ENCODE data around the gene EEF1E1.
A peak's percentile ranks its signal among the peaks of the same experiment; 100 is the strongest.

The EEF1E1 gene

GRCh38 chr6:8102122-8102958 lies at the start of gene EEF1E1:
Gene EEF1E1, minus strand, starts transcription at chr6:8102548. Its CDS starts 27 bp downstream, at chr6:8102521.
- peak; percentile 99 to 100 for DNase-seq (ENCODE audit: low read depth in 2 of 2)

DNA sequence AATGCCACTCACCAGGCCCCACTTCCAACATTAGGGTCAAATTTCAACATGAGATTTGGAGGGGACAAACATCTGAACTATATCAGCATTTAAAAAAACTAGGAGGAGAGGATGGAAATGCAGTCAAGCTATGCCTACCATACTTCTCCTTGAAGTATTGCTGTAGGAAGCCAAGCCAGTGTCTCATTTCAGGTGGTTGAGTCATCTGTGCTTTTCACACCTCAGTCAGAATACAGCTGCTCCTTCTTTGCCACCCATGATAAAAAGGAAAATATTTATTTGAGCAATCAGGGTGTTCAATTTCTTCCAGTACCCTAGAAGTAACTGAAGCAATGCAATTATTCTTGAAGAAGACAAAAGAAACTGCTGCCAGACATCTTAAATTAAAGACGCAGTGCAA lies 47.0 kb upstream of the EEF1E1 start:
- DNase-seq (ENCODE audit: low read depth in 2 of 2): no peak

- DNase-seq (ENCODE audit: low read depth in 2 of 2): no peak
Measured at GRCh38 chr6:8143945-8144344, 41.6 kb upstream of the EEF1E1 start.

DNA sequence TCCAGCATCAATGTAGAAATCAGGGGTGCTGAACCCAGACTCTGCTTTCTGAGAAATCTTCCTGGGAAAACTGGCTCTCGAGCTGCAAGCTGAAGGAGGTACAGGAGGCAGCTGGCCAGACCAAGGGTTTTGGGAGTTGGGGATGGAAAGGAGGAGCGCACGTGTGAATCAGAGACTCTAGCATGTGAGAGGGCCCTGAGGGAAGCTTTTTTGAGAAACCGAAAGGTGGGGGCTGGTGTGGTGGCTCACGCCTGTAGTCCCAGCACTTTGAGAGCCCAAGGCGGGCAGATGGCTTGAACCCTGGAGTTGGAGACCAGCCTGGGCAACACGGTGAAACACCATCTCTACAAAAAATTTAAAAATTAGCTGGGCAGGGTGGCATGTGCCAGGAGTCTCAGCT lies 37.1 kb upstream of the EEF1E1 start:
- DNase-seq (ENCODE audit: low read depth in 2 of 2): no peak

DNA sequence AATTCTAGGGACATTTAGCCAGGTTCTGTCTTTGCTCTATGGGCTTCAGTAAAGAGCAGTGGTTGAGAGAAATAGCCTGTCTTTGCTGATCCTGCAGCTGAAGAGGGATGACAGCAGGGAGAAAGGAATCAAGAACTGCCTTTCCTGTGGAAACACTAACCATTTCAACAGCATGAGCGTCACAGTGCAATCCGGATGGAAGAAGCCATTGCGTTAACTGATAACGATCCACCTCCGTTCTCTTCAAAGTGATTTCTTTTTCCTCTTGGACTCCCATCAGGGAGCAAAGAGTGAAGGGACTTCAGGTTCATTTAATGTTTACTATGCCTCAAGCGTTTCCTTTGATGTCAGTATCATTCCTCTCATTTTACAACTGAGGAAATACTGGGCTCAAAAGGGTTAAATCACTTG lies 35.2 kb upstream of the EEF1E1 start:
- no peak for DNase-seq (ENCODE audit: low read depth in 2 of 2)

GRCh38 chr6:8135276-8135675 lies 32.9 kb upstream of the EEF1E1 start:
- no peak for DNase-seq (ENCODE audit: low read depth in 2 of 2)

- DNase-seq (ENCODE audit: low read depth in 2 of 2): no peak
Measured at GRCh38 chr6:8132130-8132529, 29.8 kb upstream of the EEF1E1 start.

DNA sequence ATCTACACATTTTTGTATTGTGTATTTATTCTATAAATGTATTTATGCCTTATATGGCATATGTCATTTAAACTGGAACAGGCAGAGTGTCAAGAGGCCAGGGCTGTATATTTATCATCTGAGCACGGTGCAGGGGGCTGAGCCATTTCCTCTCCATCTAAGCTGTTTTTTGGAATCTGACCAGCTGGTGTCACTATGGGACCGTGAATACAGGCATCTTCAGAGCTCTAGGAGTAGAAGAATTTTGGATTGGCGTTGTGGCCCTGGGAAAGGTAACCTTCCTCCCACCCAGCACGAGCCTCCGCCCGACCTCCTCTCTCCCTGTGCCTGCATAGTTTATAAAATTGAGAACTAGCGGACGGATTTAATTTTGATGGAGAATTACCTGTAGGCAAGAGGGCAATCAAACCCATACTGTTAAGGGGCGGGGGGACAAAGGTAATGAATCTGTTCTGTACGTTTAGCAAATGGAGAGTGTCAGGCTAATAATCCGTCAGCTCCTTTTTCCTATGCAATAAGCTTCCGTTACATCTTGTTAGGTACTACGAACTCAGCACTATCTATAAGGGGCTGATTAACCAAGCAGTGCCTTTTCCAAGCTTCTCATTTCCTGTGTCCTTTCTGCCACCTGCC lies 29.0 kb upstream of the EEF1E1 start:
- no peak for DNase-seq (ENCODE audit: low read depth in 2 of 2)

DNA sequence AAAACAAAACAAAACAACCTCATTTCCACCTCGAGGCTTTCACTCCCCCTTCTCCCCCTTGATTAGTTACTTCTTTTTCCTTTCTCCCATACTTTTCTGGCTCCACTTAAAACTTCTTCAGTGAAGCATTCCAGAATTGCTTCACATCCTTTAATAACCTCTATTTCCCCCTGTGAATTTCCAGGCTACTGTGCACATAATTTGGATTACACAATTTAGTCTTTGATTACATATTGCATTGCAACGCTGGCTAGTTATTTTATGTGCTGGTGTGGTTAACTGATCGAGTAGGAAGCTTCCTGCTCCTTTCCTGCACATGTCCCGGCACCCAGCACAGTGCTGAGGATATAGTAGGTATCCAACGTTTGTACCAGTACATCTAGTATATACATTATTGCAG lies 28.1 kb upstream of the EEF1E1 start:
- DNase-seq (ENCODE audit: low read depth in 2 of 2): no peak

DNA sequence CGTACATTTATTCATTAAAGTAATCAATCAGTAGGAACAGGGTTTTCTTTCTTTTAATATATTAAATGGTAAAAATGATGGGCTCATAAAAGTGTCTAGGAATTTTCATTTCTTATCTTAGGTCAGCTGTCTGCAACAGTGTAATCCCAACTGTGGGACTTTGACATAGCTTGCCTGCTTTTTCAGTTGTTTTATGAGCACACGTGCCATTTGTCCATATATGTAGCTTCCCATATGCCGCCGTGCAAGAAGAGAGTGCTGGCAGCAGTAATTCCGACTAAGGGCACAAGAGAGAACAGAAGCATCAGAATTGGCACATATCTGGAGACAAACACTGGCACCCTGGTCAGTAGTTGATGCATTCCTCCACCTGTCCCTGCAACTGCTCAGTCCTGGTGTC lies 20.9 kb upstream of the EEF1E1 start:
- DNase-seq (ENCODE audit: low read depth in 2 of 2): no peak

- DNase-seq (ENCODE audit: low read depth in 2 of 2): no peak
Measured at GRCh38 chr6:8114956-8115355, 12.6 kb upstream of the EEF1E1 start.

- no peak for DNase-seq (ENCODE audit: low read depth in 2 of 2)
Measured at GRCh38 chr6:8113131-8113654, 10.8 kb upstream of the EEF1E1 start.

GRCh38 chr6:8110725-8111124 lies 8.4 kb upstream of the EEF1E1 start:
- no peak for DNase-seq (ENCODE audit: low read depth in 2 of 2)

DNA sequence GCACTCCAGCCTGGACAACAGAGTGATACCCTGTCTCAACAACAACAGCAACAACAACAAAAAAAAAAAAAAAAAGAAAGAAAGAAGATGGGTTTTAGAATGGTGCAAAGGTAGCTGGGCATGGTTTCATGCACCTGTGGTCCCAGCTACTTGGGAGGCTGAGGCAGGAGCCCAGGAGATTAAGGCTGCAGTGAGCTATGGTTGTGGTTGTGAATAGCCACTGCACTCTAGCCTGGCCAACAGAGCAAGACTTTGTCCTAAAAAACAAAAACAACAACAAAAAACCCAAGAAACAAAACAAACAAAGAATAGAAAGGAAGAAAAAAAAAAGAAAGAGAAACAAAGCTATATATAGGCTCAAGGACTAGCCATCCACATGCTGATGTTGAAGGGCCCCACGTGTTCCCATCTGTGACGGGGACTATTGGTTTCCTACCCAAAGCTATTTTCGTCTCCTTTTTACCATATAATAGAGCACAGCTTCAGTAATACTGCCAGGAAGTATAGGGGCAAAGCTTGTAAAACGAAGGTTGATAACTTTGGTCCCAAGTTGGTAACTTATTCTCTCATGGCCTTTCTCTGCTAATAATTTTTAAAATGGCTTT lies 7.9 kb upstream of the EEF1E1 start:
- no peak for DNase-seq (ENCODE audit: low read depth in 2 of 2)

DNA sequence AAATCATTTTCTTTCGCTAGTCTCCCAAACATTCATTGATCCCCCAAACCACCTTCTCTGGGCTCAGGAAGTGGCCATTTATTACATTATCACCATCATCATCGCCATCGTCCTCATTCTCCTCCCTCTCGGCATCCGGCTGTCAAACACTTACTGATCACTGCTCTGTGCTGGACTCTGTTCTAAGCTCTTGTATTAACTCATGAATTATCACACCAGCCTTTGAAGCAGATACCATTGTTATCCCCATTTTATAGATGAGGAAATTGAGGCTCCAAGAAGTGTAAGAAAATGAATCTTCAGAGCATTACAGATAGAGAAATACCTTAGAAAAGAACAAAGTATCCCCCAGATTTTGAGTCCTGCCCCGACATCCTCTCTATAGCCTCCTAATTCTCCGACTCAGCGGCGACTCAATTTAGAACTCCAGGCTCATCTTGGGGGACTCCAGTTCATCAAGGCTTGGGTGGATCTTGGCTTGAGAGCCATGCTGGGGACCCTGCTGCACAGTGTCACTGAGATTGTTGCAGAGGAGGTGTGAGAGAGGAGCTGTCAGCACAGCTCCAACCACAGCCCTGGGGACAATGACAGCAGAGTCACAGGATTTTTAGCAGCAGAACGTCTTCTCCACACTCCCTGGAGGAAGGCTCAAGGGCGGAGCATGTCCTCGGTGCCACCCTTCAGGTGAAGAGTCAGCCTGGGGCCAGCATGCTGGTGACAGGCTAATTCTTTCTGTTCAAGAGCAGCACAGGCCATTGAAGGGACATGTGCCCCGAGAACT lies 6.6 kb upstream of the EEF1E1 start:
- DNase-seq (ENCODE audit: low read depth in 2 of 2): no peak

GRCh38 chr6:8108031-8108660 lies 5.8 kb upstream of the EEF1E1 start:
- DNase-seq (ENCODE audit: low read depth in 2 of 2): no peak

DNA sequence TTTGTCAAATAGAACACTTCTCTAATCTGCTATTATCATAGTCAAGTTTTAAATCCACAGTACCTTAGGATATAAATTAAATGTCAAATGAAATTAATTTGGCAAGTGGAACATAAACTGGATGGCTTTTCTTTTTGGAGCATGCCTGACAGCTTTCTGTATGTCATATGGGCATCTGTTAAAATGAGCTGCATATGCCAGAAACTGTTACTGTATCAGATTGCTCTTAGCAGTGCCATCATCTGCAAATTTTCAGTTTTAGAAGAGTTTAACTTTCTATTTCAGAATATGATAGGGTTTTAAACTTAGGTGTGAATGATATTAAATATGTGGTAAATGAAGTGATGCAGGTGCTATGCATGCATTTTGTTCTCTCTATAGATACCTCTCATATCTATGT lies 3.4 kb upstream of the EEF1E1 start:
- no peak for DNase-seq (ENCODE audit: low read depth in 2 of 2)

GRCh38 chr6:8103726-8104125 lies 1.4 kb upstream of the EEF1E1 start:
- no peak for DNase-seq (ENCODE audit: low read depth in 2 of 2)

GRCh38 chr6:8100159-8100854 lies 2.0 kb downstream of the EEF1E1 start:
- no peak for DNase-seq (ENCODE audit: low read depth in 2 of 2)

- no peak for DNase-seq (ENCODE audit: low read depth in 2 of 2)
Measured at GRCh38 chr6:8090650-8091049, 11.7 kb downstream of the EEF1E1 start.

DNA sequence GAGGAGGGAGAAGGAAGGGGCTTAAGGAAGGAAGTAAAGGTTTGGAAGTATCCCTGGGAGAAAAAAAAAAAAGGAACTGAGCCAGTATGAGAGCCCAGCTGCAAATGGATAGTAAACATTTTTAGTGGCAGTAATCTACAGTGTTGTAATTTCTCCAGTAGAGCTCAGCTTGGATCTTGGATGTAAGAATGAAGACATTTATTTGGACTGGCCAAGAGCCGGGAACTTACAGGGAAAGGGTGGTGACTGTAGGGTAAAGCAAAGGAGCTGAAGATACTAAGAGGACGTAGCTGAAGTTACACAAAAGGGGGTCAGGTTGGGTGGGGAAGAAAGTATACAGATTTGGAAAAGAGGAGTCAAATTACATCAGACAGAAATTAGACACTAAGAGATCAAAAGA lies 13.5 kb downstream of the EEF1E1 start:
- no peak for DNase-seq (ENCODE audit: low read depth in 2 of 2)
